Skin epidermis (tissue), 12 donors: ENCODE measurements around the gene TARBP1.
A peak's percentile ranks its signal among the peaks of the same experiment; 100 is the strongest.

Experiments
- H3K27ac ChIP-seq, 21 experiments: fragments of 200-600 bp; sonication (generic) in 11 of 21; one replicate each; pipeline ENCODE4 v1.5.0; 2020; ENCODE audit warnings: mild to moderate bottlenecking in 3 of 21, inconsistent platforms in 2 of 21, moderate library complexity in 2 of 21
- H3K4me3 ChIP-seq, 7 experiments: fragments of 200-600 bp; sonication (generic) in 2 of 7; one replicate each; pipeline ENCODE4 v1.5.0; 2020; ENCODE audit warnings: inconsistent platforms in 2 of 7, mild to moderate bottlenecking in 2 of 7, moderate library complexity in 1 of 7

The TARBP1 gene

DNA sequence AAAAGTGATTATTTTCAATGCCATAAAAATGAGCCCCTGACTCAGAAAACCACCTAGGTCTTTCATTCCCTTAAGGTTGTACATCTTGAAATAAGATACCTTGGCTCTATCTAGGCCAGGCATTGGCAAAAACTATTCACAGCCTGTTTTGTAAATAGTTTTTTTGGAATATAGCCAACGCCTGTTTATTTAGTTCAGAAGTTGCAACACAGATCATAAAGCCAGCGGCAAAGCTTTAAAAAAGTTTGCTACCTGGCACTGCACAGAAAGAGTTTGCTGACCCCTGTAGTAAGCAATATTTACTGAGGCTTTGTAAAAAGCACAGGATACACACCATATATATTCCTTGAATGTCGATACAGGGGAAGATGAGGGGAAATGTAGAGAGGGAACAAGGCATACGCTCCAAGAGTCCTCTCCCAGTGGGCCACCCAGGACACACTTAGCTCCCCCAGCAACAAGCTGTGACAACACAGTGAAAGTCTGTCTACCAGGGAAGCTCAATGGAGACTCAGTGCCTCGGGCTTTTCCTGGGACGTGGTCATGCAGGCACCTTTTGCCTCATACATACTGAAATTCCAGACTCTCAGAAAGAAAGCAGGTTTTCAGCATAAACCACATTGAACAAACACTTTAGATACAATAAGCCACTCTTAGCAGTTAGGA lies 20.5 kb downstream of the TARBP1 start:
- peak overlapping the region in 1 of 21 experiments; percentile 50 for H3K27ac ChIP-seq

GRCh38 chr1:234454926-234455325 lies 24.1 kb downstream of the TARBP1 start:
- no peak overlapping the region for H3K27ac ChIP-seq
- H3K4me3 ChIP-seq = no peak overlapping the region

More for the DNA sequence above, 20.5 kb downstream of the TARBP1 start:
- no peak overlapping the region for H3K4me3 ChIP-seq

GRCh38 chr1:234452406-234452965 lies 26.5 kb downstream of the TARBP1 start:
- Histone ChIP-seq H3K27ac (no peak overlapping the region), H3K4me3 (no peak overlapping the region)

- no peak overlapping the region for H3K4me3 ChIP-seq
- H3K27ac ChIP-seq = no peak overlapping the region
These were observed 38.6 kb downstream of the TARBP1 start for GRCh38 chr1:234440348-234440747.

DNA sequence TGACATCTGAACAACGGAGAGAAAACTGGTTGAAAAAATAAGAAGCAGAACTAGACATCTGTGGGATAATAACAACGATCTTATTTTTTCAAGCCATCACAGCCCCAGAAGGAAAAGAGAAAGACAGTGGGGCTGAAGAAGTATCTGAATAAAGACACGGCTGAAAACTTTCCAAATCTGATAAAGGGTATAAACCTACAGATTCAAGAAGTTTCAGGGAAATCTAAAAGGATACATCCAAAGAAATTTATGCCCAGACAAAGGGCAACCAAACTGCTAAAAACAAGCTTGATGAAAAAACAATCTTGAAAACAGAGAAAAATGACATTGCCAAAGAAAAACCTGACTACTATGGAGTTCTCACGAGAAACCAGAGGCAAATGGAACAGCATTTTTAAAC lies 40.4 kb downstream of the TARBP1 start:
- Histone ChIP-seq H3K4me3 (no peak overlapping the region), H3K27ac (no peak overlapping the region)

DNA sequence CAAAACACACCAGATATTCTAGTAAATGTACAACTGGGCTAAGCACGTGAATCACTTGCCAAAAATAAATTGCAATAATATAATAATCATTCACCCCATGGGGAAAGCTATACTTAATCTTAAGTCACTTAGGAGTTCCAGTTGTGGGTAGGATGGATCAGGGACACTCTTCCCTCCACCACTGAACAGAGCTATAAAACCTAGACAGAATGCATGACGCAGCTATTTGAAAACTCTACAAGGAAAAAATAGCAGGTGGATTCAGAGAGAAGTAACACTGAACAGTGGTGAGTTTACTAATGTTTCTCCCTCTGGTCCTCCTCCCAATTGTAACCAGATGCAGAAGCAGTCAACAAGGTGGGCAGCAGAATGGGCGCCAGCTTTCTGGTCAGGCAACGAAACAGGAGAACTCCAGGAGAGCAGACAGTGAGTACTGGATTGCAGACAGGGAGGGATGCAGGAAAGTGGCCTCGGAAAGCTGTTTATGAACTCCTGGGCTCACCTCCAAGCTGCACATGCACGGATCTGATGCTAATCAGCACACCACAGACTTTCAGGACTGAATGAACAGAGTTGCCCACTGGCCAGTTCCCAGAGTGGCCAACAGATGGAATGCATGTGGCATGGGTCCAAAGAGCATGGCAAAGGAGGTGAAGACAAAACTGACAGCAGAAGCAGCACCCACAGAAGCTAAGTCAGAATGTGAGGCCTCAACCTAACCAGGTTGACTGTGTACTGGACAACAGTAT lies 41.4 kb downstream of the TARBP1 start:
- Histone ChIP-seq H3K27ac (no peak overlapping the region), H3K4me3 (no peak overlapping the region)

- H3K27ac ChIP-seq = no peak overlapping the region
These were observed 43.4 kb downstream of the TARBP1 start for GRCh38 chr1:234435620-234436019.

DNA sequence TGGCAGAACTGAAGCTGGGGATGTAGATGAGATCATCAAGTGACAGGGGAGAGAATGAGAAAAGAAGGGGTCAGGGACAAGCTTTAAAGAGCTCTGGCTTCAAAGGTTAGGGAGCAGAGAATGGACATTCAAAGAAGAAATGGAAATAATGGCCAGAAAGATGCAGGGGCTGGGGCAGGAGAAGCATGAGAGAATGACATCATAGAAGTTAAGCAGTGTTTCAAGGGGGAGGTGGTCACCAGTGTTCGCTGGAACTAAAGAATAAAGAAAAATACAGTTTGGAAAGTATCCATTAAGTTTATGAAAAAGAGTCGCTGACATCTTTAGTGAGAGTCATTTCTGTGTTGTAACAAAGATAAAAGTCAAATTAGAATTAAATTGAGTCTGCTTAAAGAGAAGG lies 44.3 kb downstream of the TARBP1 start:
- H3K4me3 ChIP-seq = no peak overlapping the region
- no peak overlapping the region for H3K27ac ChIP-seq

More at GRCh38 chr1:234435620-234436019, 43.4 kb downstream of the TARBP1 start:
- H3K4me3 ChIP-seq = no peak overlapping the region

DNA sequence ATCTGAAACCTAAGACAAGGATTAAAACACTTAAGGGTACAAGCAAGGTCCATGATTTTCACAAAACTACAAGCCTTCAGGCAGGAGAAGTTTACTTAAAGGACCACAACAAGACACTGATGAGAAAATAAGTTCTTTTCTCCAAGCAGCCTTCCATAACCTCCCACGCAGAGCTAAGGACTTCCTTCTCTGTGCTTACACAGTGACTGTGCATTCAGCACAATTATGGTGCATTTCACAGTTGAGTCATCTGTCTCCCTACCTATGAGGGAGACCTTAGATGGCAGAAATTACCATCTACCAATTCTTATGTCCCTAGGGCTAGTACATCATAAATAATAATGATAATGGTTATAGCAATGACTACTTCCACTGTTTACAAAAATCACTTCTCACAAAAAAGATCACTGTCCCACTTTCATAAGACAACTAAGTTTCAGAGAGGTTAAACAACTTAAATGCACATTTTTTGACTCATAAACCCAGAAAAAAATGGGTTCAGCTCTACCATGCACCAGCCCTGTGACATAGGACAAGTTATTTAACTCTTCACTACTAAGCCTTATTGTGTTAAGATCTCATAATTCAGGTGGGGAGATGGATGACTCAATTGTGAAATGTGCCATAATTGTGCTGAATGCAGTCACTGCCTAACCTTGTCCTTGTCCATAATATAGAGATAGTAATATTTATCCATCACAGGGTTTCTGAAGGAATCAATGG lies 45.3 kb downstream of the TARBP1 start:
- no peak overlapping the region for H3K27ac ChIP-seq
- no peak overlapping the region for H3K4me3 ChIP-seq

DNA sequence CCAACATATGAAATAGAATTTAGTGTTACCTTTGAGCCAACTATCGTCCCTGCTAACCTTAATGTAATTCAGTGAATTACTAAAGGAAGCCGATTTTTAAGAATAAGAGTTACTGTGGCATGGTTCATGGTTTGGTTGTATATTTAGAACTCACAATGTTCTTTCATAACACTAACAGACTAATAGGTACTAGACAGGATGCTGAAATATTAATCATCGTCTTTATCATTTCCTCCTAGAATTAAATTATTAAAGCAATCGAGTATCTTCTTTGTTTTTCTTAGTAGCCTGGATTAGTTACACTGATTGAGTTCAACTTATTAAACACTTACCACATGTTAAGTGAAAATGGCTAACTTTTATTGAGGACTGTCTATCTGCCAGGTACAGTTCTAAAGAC lies 47.7 kb downstream of the TARBP1 start:
- Histone ChIP-seq H3K27ac (no peak overlapping the region), H3K4me3 (no peak overlapping the region)

- H3K4me3 ChIP-seq = no peak overlapping the region
- no peak overlapping the region for H3K27ac ChIP-seq
These were observed 48.3 kb downstream of the TARBP1 start for GRCh38 chr1:234430691-234431090.

- Histone ChIP-seq H3K27ac (no peak overlapping the region), H3K4me3 (no peak overlapping the region)
These were observed 49.6 kb downstream of the TARBP1 start for GRCh38 chr1:234429434-234429806.

- no peak overlapping the region for H3K4me3 ChIP-seq
- no peak overlapping the region for H3K27ac ChIP-seq
These were observed 50.9 kb downstream of the TARBP1 start for GRCh38 chr1:234427950-234428646.

- H3K4me3 ChIP-seq = no peak overlapping the region
- no peak overlapping the region for H3K27ac ChIP-seq
These were observed 65.0 kb downstream of the TARBP1 start for GRCh38 chr1:234413990-234414389.

DNA sequence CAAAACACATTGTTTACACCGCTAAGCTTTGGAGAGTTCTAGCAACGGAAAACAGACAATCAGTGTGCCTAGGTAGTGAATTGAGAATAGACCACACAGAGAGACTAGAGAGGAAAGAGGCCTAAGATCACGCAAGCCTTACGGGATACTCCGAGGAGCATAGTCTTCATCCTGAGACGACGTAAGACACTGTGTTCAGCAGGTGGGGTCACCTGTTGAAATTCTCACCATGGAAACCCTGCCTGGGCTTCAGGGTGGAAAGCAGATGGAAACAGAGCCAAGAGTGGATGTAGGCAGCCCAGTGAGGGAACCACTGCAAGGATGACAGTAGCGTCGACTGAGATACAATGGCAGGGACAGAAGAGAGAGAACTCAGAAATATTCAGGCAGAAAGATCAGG lies 65.5 kb downstream of the TARBP1 start:
- Histone ChIP-seq H3K27ac (no peak overlapping the region), H3K4me3 (no peak overlapping the region)

GRCh38 chr1:234412830-234413229 lies 66.1 kb downstream of the TARBP1 start:
- Histone ChIP-seq H3K4me3 (no peak overlapping the region), H3K27ac (no peak overlapping the region)

GRCh38 chr1:234409328-234409727 lies 69.7 kb downstream of the TARBP1 start:
- no peak overlapping the region for H3K4me3 ChIP-seq
- H3K27ac ChIP-seq = peak overlapping the region in 1 of 21 experiments; percentile 69

GRCh38 chr1:234408757-234409156 lies 70.2 kb downstream of the TARBP1 start:
- peak overlapping the region in 2 of 21 experiments; percentile 11 to 69 for H3K27ac ChIP-seq
- no peak overlapping the region for H3K4me3 ChIP-seq

DNA sequence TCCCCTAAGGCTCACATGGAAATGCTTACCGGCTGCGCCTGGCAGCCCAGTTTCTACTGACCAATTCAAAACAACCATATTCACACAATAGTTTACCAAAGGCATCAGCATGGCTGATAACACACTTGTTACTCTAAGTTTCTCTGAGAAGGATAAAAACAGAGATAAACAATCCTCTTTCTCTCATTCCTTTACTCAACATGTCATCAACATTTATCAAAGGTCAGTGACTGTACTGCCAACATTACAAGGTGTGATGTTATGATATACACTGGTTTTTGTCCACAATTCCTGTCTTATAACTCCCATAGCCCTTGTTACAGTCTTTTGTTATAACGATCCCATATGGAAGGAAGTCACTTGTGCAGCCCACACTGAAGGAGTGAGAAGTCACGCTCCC lies 72.1 kb downstream of the TARBP1 start:
- H3K4me3 ChIP-seq = no peak overlapping the region
- H3K27ac ChIP-seq = no peak overlapping the region

DNA sequence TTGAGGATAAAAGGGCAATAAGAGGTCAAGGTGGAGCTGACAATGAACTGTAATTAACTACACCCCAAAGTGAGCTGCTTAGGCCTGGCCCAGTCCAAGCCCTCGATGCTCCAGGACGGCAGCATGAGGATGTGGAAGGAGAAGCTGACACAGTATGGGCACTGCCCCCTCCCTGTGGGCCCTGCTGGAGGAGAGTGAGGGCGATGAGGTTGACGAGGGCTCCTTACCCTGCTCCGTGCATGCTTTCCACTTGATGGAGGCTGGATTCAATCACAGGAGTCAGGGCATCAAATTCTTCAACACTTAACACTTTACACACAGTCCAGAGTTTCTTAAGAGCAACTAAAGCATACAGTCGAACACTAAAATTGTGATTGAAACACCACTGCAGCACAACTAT lies 73.3 kb downstream of the TARBP1 start:
- no peak overlapping the region for H3K27ac ChIP-seq
- no peak overlapping the region for H3K4me3 ChIP-seq
